Ovary (tissue), 9 donors: ENCODE results near the gene ZC3H7A. TPM values are rescaled to one million over a fixed set of nuclear protein-coding genes. Genes with fewer than 3 reads are reported as not detected.

Experiments
- DNase-seq, 5 donors: peaks; one replicate each; pipeline ENCODE4 v3.0.0-alpha.2; 2019 to 2020
- H3K27ac ChIP-seq, 2 donors: fragments of 200-600 bp; one replicate each; pipeline versions ENCODE4 v1.5.1 to v1.8.0; 2019 to 2022
- H3K27me3 ChIP-seq: fragments of 200-600 bp; one replicate; pipeline ENCODE4 v1.8.0; 2022
- H3K36me3 ChIP-seq: fragments of 200-600 bp; sonication (generic); one replicate; pipeline ENCODE4 v1.5.1; 2019
- H3K4me1 ChIP-seq: one replicate; pipeline ENCODE4 v1.8.1; 2013; ENCODE audit warnings: mild to moderate bottlenecking, moderate library complexity; ENCODE audit not compliant: insufficient read depth
- H3K4me3 ChIP-seq: fragments of 200-600 bp; sonication (generic); one replicate; pipeline ENCODE4 v1.5.1; 2017
- H3K9me3 ChIP-seq, 2 donors: fragments of 200-600 bp in 1 of 2; sonication (generic) in 1 of 2; one replicate each; pipeline versions ENCODE4 v1.5.1 to v1.8.1; 2013 to 2019; ENCODE audit warnings: mild to moderate bottlenecking in 1 of 2, moderate library complexity in 1 of 2
- CTCF ChIP-seq, 3 donors: fragments of 450-650 bp in 2 of 3; fragments of 200-600 bp in 1 of 3; IDR thresholded peaks; one replicate each; pipeline versions ENCODE4 v1.5.1 to v1.8.0; 2016 to 2022; ENCODE audit warnings: antibody characterized with exemption in 3 of 3, mild to moderate bottlenecking in 1 of 3
- EP300 ChIP-seq: sonication (generic); formaldehyde crosslinking; IDR thresholded peaks from one replicate; pipeline ENCODE4 v1.6.1; 2017; ENCODE audit warnings: antibody characterized with exemption
- POLR2A ChIP-seq: fragments of 450-650 bp; IDR thresholded peaks from one replicate; pipeline ENCODE4 v1.6.1; 2017; ENCODE audit warnings: antibody characterized with exemption, mild to moderate bottlenecking, moderate library complexity
- WGBS, 3 donors: extraction: QIAGEN DNeasy Blood & Tissue Kit in 1 of 3; methylation state at CpG; one replicate each; pipeline versions ENCODE4 v1.1.5 to v1.1.7; 2013 to 2017; 5-methylcytosine and 5-hydroxymethylcytosine counted together
- intact Hi-C, 4 donors: fragments of 100-400 bp; cut with DNase I; formaldehyde crosslinking; loops; one replicate each; pipeline versions ENCODE4 v1.11.0 to v1.15.1; 2022 to 2023
- polyA plus RNA-seq, 2 donors: library from polyadenylated mRNA; stranded (reverse); fragments of 200-250 nt in 1 of 2; fragments of 350-450 nt in 1 of 2; fragmentation: Illumina TruSeq in 1 of 2; extraction: RNeasy Lipid Tissue Mini Kit (QIAGEN cat#74804) in 1 of 2; gene quantifications; one replicate each; pipeline ENCODE4 v1.2.3, GENCODE V29; 2013 to 2014
- total RNA-seq, 7 donors: library from RNA; depleted of rRNA in 2 of 7; stranded (reverse); fragments of >200 nt in 2 of 7; fragmentation: NEBNext Ultra II Directional in 3 of 7; extraction: Animal tissue kit (Norgen Biotek cat#: 25700) in 3 of 7; gene quantifications; one replicate each; pipeline versions ENCODE4 v1.1.0 to v1.2.4, GENCODE V29; 2016 to 2023
- donor health status: DM: no; HTN: no; CAD: no; lungs with moderate emphysema.
- donor health status: DM: no; HTN: no; CAD: no.
- donor health status: Bipolar disorder and iron deficiency.
- donor health status: DM: yes; HTN: yes; CAD: no.
- donor health status: DM: no; HTN: no; CAD: no.
- donor health status: DM: yes; HTN: yes; CAD: no.

The ZC3H7A gene
- total and polyA plus RNA-seq, 9 donors: 34.9 to 60.9 (median 50.7) TPM

- intact Hi-C loops: loop anchor here in 3 of 4 donors (5.0 to 10.0 kb wide), 4 partner anchors 72 to 322 kb away; no protein-coding TSS in a partner anchor
- Histone ChIP-seq H3K4me1 (no peaks in the 10 kb centered on the region), H3K27ac (no peak overlapping the region), H3K36me3 (no peaks in the 10 kb centered on the region), H3K9me3 (no peaks in the 10 kb centered on the region), H3K27me3 (no peaks in the 10 kb centered on the region), H3K4me3 (no peak overlapping the region)
- TF ChIP-seq EP300 (no peak), POLR2A (no peak), CTCF (IDR thresholded peaks at IDR 0.05) (no peak)
- DNase-seq: no peak
Observed at GRCh38 chr16:11716336-11716735, 80.7 kb downstream of the ZC3H7A start.

- Histone ChIP-seq H3K9me3 (no peaks in the 10 kb centered on the region), H3K27me3 (no peaks in the 10 kb centered on the region), H3K4me1 (no peaks in the 10 kb centered on the region), H3K27ac (no peak overlapping the region), H3K4me3 (no peak overlapping the region), H3K36me3 (no peaks in the 10 kb centered on the region)
- intact Hi-C loops: loop anchor here in 3 of 4 donors (5.0 to 10.0 kb wide), 4 partner anchors 71 to 321 kb away; no protein-coding TSS in a partner anchor
- 79 to 86% (median 81%) methylated on average over 8 of the region's 8 CpGs for WGBS, 3 donors
- TF ChIP-seq CTCF (IDR thresholded peaks at IDR 0.05): no peak
- TF ChIP-seq POLR2A: no peak
- no peak for TF ChIP-seq EP300
- no peak for DNase-seq
Observed at GRCh38 chr16:11715246-11715947, 81.7 kb downstream of the ZC3H7A start.

DNA sequence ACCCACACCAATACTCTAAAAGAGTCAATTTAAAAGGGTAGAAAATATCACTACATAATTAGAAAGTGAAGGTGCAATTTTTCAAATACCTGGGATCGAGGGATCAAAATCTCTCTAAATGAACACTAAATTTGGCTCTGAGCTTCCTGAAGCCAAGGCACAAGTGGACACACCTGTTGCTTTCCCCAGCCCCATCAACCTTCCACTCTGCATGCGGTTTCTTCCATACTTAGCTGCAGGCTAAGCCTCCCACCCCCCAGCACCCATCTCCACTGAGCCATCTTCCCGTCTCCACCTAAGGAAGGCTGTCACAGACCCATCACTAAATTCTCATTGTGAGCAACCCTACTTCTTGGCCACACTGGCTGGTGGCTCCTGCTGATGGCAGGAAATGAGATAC is 84.9 kb downstream of the ZC3H7A start:
- H3K4me1 ChIP-seq: no peaks in the 10 kb centered on the region
- H3K36me3 ChIP-seq: no peaks in the 10 kb centered on the region
- no peaks in the 10 kb centered on the region for H3K9me3 ChIP-seq
- WGBS, 3 donors: 95 to 97% (median 95%) methylated on average over 3 of the region's 3 CpGs
- DNase-seq: no peak
- intact Hi-C loops: loop anchor here (5.0 to 10.0 kb wide), 6 partner anchors 67 to 317 kb away; a partner anchor contains a TSS
- no peak overlapping the region for H3K27ac ChIP-seq
- TF ChIP-seq CTCF (IDR thresholded peaks at IDR 0.05) (no peak), POLR2A (no peak), EP300 (no peak)
- no peak overlapping the region for H3K4me3 ChIP-seq
- no peaks in the 10 kb centered on the region for H3K27me3 ChIP-seq

DNA sequence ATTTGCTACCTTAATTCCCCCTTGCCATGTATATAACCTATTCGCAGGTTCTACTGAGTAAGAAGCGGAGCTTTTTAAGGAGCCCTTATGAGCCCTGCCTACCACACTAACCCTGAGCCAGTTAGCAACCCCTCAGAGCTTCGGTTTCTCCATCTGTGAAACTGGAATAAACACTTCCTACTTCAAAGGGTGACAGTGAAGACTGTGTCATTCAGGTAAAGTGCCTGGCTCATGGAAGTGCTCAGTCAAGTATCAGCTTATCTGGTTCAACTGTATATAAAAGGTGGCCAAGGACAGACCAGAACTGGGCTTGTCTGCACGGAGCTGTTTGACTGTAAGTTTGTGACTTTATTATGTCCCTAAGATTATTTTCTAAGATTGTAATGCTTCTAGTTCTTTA is 85.4 kb downstream of the ZC3H7A start:
- WGBS, 3 donors: 93 to 96% (median 93%) methylated on average over 4 of the region's 4 CpGs
- Histone ChIP-seq H3K27me3 (no peaks in the 10 kb centered on the region), H3K27ac (no peak overlapping the region), H3K36me3 (no peaks in the 10 kb centered on the region), H3K4me1 (no peaks in the 10 kb centered on the region), H3K9me3 (no peaks in the 10 kb centered on the region), H3K4me3 (no peak overlapping the region)
- no peak for DNase-seq
- intact Hi-C loops: loop anchor here (5.0 to 10.0 kb wide), 6 partner anchors 67 to 317 kb away; a partner anchor contains a TSS
- TF ChIP-seq CTCF (IDR thresholded peaks at IDR 0.05) (no peak), EP300 (no peak), POLR2A (no peak)
